CD8-positive, alpha-beta memory T cell (primary cell): Measurements from ENCODE around the gene OR6C75. TPM values are rescaled to one million over a fixed set of nuclear protein-coding genes. Genes with fewer than 3 reads are reported as not detected.
"Not testable (repeated sequence)": the region's sequence is repeated elsewhere in the genome, so short reads cannot be mapped to it uniquely, and the experiment has no call there.

ENCODE experiments used
- CTCF ChIA-PET: fragments of 350-600 bp; sonication (Branson Sonifier 250); formaldehyde crosslinking; loops from one replicate; lab custom pipeline; 2021; ENCODE audit warnings: antibody characterized with exemption; lab: Charles Lee
- POLR2A ChIA-PET: fragments of 350-600 bp; sonication (Branson Sonifier 250); formaldehyde crosslinking; loops from one replicate; lab custom pipeline; 2021; ENCODE audit warnings: antibody characterized with exemption; lab: Charles Lee
- DNase-seq, 5 donors: peaks; one replicate each; pipeline versions ENCODE4 v3.0.0 to v3.0.0-alpha.2; 2020 to 2022; ENCODE audit warnings: mixed read lengths in 1 of 5
- H3K27ac ChIP-seq: one replicate; pipeline ENCODE4 v1.7.0; 2013; ENCODE audit warnings: low read depth, mild to moderate bottlenecking, low read length, moderate library complexity
- H3K27me3 ChIP-seq: 2 replicates; pipeline ENCODE4 v1.7.0; 2013; ENCODE audit warnings: low read length, mild to moderate bottlenecking; ENCODE audit not compliant: insufficient read depth, poor library complexity, severe bottlenecking
- H3K36me3 ChIP-seq: 2 replicates; pipeline ENCODE4 v1.7.0; 2013; ENCODE audit warnings: mild to moderate bottlenecking, low read length, moderate library complexity; ENCODE audit not compliant: insufficient read depth
- H3K4me1 ChIP-seq: 2 replicates; pipeline ENCODE4 v1.7.0; 2013; ENCODE audit warnings: mild to moderate bottlenecking, low read length, moderate library complexity; ENCODE audit not compliant: insufficient read depth
- H3K4me3 ChIP-seq: 2 replicates; pipeline ENCODE4 v1.7.0; 2013; ENCODE audit warnings: mild to moderate bottlenecking, low read length
- H3K9me3 ChIP-seq: 2 replicates; pipeline ENCODE4 v1.7.0; 2013; ENCODE audit warnings: mild to moderate bottlenecking, low read length
- H3K27ac Mint-ChIP-seq, 8 donors: one replicate each; pipeline ENCODE4 v1.8.0; 2020 to 2021; ENCODE audit warnings: mixed read lengths in 8 of 8, mild to moderate bottlenecking in 6 of 8, inconsistent platforms in 3 of 8, moderate library complexity in 3 of 8
- H3K27me3 Mint-ChIP-seq, 2 donors: one replicate each; pipeline ENCODE4 v1.8.0; 2020 to 2021; ENCODE audit warnings: mixed read lengths in 2 of 2, mild to moderate bottlenecking in 1 of 2, moderate library complexity in 1 of 2
- H3K36me3 Mint-ChIP-seq, 3 donors: one replicate each; pipeline ENCODE4 v1.8.0; 2020 to 2021; ENCODE audit warnings: mixed read lengths in 3 of 3, inconsistent platforms in 1 of 3, mild to moderate bottlenecking in 1 of 3
- H3K4me1 Mint-ChIP-seq, 3 donors: one replicate each; pipeline ENCODE4 v1.8.0; 2020 to 2021; ENCODE audit warnings: mixed read lengths in 3 of 3, inconsistent platforms in 1 of 3, mild to moderate bottlenecking in 1 of 3
- H3K4me3 Mint-ChIP-seq, 7 donors: one replicate each; pipeline ENCODE4 v1.8.0; 2020 to 2021; ENCODE audit warnings: mixed read lengths in 7 of 7, mild to moderate bottlenecking in 6 of 7, moderate library complexity in 4 of 7, inconsistent platforms in 2 of 7
- H3K9me3 Mint-ChIP-seq, 5 donors: one replicate each; pipeline ENCODE4 v1.8.0; 2020 to 2022; ENCODE audit warnings: mixed read lengths in 5 of 5, mild to moderate bottlenecking in 3 of 5, moderate library complexity in 2 of 5, inconsistent platforms in 1 of 5
- polyA plus RNA-seq: library from polyadenylated mRNA; unstranded; fragments of 300-500 nt; fragmentation: Illumina TruSeq; gene quantifications from one replicate; pipeline ENCODE4 v1.2.3, GENCODE V29; 2021
- total RNA-seq, 2 experiments: library from RNA; stranded (reverse); gene quantifications; one replicate each; pipeline ENCODE4 v1.2.3, GENCODE V29; 2021

OR6C75 gene
- total and polyA plus RNA-seq, 3 experiments from 2014 or later, result not detected

DNA sequence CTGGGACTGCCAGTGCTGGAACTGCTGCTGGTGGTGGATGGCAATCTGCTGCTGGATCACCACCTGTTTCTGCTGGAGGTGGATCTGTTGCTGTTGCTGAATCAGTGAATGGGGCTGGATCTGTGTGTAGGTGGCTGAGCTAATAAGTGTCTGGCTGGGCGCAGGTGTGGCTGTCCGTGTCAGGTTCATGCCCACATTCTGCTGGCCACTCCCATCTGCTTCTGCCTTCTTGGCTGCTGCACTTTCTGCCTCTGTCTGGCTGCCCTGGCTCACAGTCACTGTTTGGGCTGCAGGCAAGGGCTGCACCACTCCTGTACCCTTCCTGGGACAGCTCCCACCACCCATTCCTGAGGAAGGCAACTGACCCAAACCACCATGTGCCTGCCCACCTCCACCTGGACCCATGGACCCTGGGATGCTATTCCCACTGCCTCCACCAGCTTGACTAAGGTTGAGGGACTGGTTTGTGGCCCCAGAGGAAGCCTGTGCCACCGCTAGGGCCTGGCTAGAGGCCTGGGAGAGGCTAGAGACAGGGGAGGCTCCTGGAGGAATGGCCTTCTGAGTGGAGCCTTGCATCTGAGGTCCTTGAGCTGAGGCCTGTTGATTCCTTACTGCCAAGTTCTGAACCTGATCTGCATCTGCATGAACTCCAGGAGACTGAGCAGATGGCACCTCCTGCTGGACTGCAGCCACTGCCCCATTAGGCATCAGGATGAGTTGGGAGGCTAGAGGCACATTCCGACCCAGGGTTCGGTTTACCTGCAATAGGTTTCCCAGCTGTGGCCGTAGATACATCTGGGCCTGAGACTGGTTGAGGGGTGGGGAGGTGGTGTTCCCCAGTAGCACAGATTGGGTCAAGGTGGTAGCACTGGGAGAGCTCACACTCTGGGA, 51.0 kb downstream of the OR6C75 start:
- H3K4me3 Mint-ChIP-seq, CTCF ChIA-PET, H3K4me1 ChIP-seq, H3K9me3 Mint-ChIP-seq, H3K27ac ChIP-seq, H3K36me3 ChIP-seq, H3K27me3 ChIP-seq, H3K4me3 ChIP-seq, H3K36me3 Mint-ChIP-seq, POLR2A ChIA-PET, DNase-seq, H3K4me1 Mint-ChIP-seq, H3K9me3 ChIP-seq: not testable (repeated sequence)
- Mint-ChIP-seq H3K27me3 (peaks cover 17 to 46% of the 10 kb centered on the region in 2 donors), H3K27ac (peak overlapping the region in 1 of 8 donors; percentile 23)

DNA sequence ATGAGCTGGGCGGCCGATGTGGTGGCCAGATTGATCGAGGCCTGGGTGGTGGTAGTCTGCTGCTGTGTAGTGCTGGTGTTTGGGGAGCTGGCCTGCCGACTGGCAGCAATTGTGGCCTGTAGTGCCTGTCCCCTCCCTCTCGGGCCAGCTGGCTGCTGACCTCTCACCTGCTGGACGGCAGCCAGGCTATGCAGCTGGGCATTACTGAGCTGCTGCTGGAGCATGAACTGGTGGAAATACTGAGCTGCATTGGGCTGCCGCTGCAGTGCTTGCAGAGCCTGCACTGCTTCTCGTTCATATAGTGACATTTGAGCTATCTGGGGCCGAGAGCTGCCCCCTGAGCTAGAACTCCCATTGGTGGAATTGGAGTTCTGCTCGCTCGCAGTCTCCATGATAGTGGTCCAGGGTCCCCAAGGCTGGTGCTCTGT, 51.6 kb downstream of the OR6C75 start:
- H3K27ac Mint-ChIP-seq, H3K4me1 ChIP-seq, H3K27ac ChIP-seq, H3K36me3 ChIP-seq, H3K27me3 ChIP-seq, H3K4me1 Mint-ChIP-seq, DNase-seq, H3K9me3 Mint-ChIP-seq, H3K4me3 ChIP-seq, CTCF ChIA-PET, POLR2A ChIA-PET, H3K4me3 Mint-ChIP-seq, H3K36me3 Mint-ChIP-seq, H3K9me3 ChIP-seq: not testable (repeated sequence)
- peaks cover 21 to 49% of the 10 kb centered on the region in 2 donors for H3K27me3 Mint-ChIP-seq

DNA sequence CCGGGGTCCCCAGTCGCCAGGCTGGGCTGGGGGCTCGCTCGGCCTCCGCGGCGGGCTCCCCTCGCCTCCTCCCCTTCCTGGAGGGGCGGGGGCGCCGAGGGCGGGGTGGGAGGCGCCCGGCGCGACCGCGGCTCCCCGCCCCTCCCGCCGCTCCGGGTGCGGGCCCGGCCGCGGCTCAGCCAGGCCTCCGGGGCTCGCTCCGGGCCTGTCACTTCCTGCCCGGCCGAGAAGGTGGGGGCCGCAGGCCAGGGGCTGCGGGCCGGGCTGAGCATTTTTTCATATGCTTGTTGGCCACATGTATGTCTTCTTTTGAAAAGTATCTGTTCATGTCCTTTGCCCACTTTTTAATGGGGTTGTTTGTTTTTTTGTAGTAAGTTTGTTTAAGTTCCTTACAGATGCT, 52.1 kb downstream of the OR6C75 start:
- H3K4me1 ChIP-seq, H3K36me3 ChIP-seq, H3K4me1 Mint-ChIP-seq, H3K27ac ChIP-seq, H3K36me3 Mint-ChIP-seq, CTCF ChIA-PET, H3K9me3 Mint-ChIP-seq, H3K27me3 ChIP-seq, POLR2A ChIA-PET, H3K4me3 ChIP-seq, H3K9me3 ChIP-seq, DNase-seq: not testable (repeated sequence)
- Mint-ChIP-seq H3K4me3 (peak overlapping the region in 5 of 7 donors; percentile 13 to 65 (median 52)), H3K27ac (peak overlapping the region in 1 of 8 donors; percentile 37), H3K27me3 (peaks cover 24 to 53% of the 10 kb centered on the region in 2 donors)

DNA sequence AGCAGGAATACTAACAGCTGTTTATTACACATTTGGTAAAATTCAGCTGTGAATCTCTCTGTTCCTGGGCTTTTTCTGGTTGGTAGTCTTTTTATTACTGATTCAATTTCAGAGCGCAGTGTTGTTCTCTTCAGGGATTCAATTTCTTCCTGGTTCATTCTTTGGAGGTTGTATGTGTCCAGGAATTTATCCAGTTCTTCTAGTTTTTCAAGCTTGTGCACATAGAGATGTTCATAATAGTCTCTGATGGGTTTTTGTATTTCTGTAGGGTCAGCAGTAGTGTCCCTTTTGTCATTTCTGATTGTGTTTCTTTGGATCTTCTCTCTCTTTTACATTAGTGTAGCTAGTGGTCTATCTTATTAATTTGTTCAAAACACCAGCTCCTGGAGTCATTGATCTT, 54.2 kb downstream of the OR6C75 start:
- peaks cover 25 to 63% of the 10 kb centered on the region in 2 donors for H3K27me3 Mint-ChIP-seq
- peaks cover 0 to 2% (median 0%) of the 10 kb centered on the region in 5 donors for H3K9me3 Mint-ChIP-seq

More for the DNA sequence above, 54.2 kb downstream of the OR6C75 start:
- H3K27me3 ChIP-seq, result no peaks in the 10 kb centered on the region
- H3K4me1 ChIP-seq, result no peaks in the 10 kb centered on the region
- DNase-seq, result no peak
- ChIA-PET CTCF (no interaction called here), POLR2A (no interaction called here)
- H3K36me3 ChIP-seq, result no peaks in the 10 kb centered on the region
- no peaks in the 10 kb centered on the region for H3K9me3 ChIP-seq
- no peak overlapping the region for H3K4me3 ChIP-seq
- Mint-ChIP-seq H3K4me1 (peaks cover 5 to 8% (median 7%) of the 10 kb centered on the region in 3 donors), H3K4me3 (no peak overlapping the region), H3K36me3 (no peaks in the 10 kb centered on the region), H3K27ac (no peak overlapping the region)
- no peak overlapping the region for H3K27ac ChIP-seq

Other genes starting within 250 kb of the OR6C75 start
- not detected for gene OR9K2, start 236.6 kb upstream of the OR6C75 start, total RNA-seq
- not detected for gene OR9K2, start 236.6 kb upstream of the OR6C75 start, polyA plus RNA-seq
- gene OR10A7, start 141.9 kb upstream of the OR6C75 start, total RNA-seq, result not detected
- not detected for gene OR10A7, start 141.9 kb upstream of the OR6C75 start, polyA plus RNA-seq
- not detected for gene OR6C74, start 118.4 kb upstream of the OR6C75 start, total RNA-seq
- gene OR6C74, start 118.4 kb upstream of the OR6C75 start, polyA plus RNA-seq, result not detected
- not detected for gene OR6C6, start 66.4 kb upstream of the OR6C75 start, total RNA-seq
- not detected for gene OR6C6, start 66.4 kb upstream of the OR6C75 start, polyA plus RNA-seq
- gene OR6C1, start 48.6 kb upstream of the OR6C75 start, total RNA-seq, result not detected
- not detected for gene OR6C1, start 48.6 kb upstream of the OR6C75 start, polyA plus RNA-seq
- gene OR6C3, start 32.2 kb upstream of the OR6C75 start, total RNA-seq, result not detected
- not detected for gene OR6C3, start 32.2 kb upstream of the OR6C75 start, polyA plus RNA-seq
- not detected for gene OR6C65, start 37.6 kb downstream of the OR6C75 start, total RNA-seq
- not detected for gene OR6C65, start 37.6 kb downstream of the OR6C75 start, polyA plus RNA-seq
- gene OR6C76, start 63.3 kb downstream of the OR6C75 start, total RNA-seq, result not detected
- gene OR6C76, start 63.3 kb downstream of the OR6C75 start, polyA plus RNA-seq, result not detected
- gene OR6C2, start 81.1 kb downstream of the OR6C75 start, total RNA-seq, result not detected
- not detected for gene OR6C2, start 81.1 kb downstream of the OR6C75 start, polyA plus RNA-seq
- not detected for gene OR6C70, start 107.2 kb downstream of the OR6C75 start, total RNA-seq
- not detected for gene OR6C70, start 107.2 kb downstream of the OR6C75 start, polyA plus RNA-seq
- not detected for gene OR6C68, start 129.4 kb downstream of the OR6C75 start, total RNA-seq
- not detected for gene OR6C68, start 129.4 kb downstream of the OR6C75 start, polyA plus RNA-seq
- gene OR6C4, start 186.6 kb downstream of the OR6C75 start, total RNA-seq, result not detected
- gene OR6C4, start 186.6 kb downstream of the OR6C75 start, polyA plus RNA-seq, result not detected
- gene OR2AP1, start 209.5 kb downstream of the OR6C75 start, total RNA-seq, result not detected
- not detected for gene OR2AP1, start 209.5 kb downstream of the OR6C75 start, polyA plus RNA-seq